GM12873 (cell line): ENCODE results near the gene HNF4A.

Experiments
- CTCF ChIP-seq: IDR thresholded peaks from 2 replicates; pipeline ENCODE4 v1.5.1; 2012; ENCODE audit warnings: low read depth, mild to moderate bottlenecking, moderate library complexity, low read length, control low read depth; ENCODE audit not compliant: insufficient read depth; ENCODE audit errors: missing control alignments

HNF4A gene

GRCh38 chr20:44457016-44457415 lies 101.5 kb downstream of the HNF4A start:
- no peak for TF ChIP-seq CTCF

GRCh38 chr20:44459271-44459670 lies 103.8 kb downstream of the HNF4A start:
- TF ChIP-seq CTCF: no peak

GRCh38 chr20:44460795-44461141 lies 105.3 kb downstream of the HNF4A start:
- peak; percentile 43 for TF ChIP-seq CTCF

GRCh38 chr20:44461142-44461802 lies 105.8 kb downstream of the HNF4A start:
- no peak for TF ChIP-seq CTCF

- no peak for TF ChIP-seq CTCF
These were observed 106.3 kb downstream of the HNF4A start for GRCh38 chr20:44461803-44462174.

- no peak for TF ChIP-seq CTCF
These were observed 108.0 kb downstream of the HNF4A start for GRCh38 chr20:44463466-44463865.

- no peak for TF ChIP-seq CTCF
These were observed 109.0 kb downstream of the HNF4A start for GRCh38 chr20:44464514-44464913.
